MM.1S (cell line): ENCODE data around the gene SFXN4.

Source experiments
- CTCF ChIP-seq: fragments of 300-600 bp; sonication (generic); IDR thresholded peaks from 2 replicates; pipeline ENCODE4 v1.5.1; 2016; ENCODE audit warnings: antibody characterized with exemption, low read length, mixed read lengths
- EZH2 ChIP-seq: fragments of 300-600 bp; sonication (generic); optimal IDR thresholded peaks from 2 replicates; pipeline ENCODE3; 2017; ENCODE audit warnings: low read depth, mild to moderate bottlenecking, antibody characterized with exemption, low read length, mixed read lengths
- EZH2phosphoT487 ChIP-seq: fragments of 300-600 bp; sonication (generic); IDR thresholded peaks from 2 replicates; pipeline ENCODE4 v1.6.1; 2018; ENCODE audit warnings: antibody characterized with exemption, low read length

DNA sequence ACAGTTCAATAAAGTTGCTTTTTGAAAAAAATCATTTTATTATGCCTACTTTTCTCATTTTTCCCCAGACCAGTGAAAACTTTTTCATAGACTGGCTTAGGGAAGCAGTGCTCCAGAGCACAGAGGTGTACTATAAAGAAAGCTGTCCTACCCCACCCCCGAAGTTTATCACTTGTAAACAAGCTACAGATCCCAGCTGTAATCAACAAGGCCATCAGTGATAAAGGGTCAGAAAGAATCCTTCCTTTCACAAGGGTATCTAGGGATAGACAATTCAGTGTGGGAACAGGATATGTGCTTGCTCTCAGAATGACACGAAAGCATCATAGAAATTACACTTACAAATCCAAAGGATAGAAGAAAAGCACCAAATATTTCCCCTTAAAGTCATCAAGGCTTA lies 8.6 kb upstream of the SFXN4 start:
- TF ChIP-seq EZH2phosphoT487 (no peak), CTCF (no peak), EZH2 (no peak)
